Thoracic aorta (tissue), 2 donors: ENCODE data around the gene HSH2D. TPM values are rescaled to one million over a fixed set of nuclear protein-coding genes. Genes with fewer than 3 reads are reported as not detected.
A peak's percentile ranks its signal among the peaks of the same experiment; 100 is the strongest.
"Not testable (repeated sequence)": the region's sequence is repeated elsewhere in the genome, so short reads cannot be mapped to it uniquely, and the experiment has no call there.

Experiments
- ATAC-seq: fragments of 150-250 bp; one replicate; pipeline ENCODE4 v1.8.0; 2017; ENCODE audit warnings: low read depth; ENCODE audit not compliant: insufficient number of reproducible peaks, low FRiP score
- DNase-seq: peaks from one replicate; pipeline ENCODE4 v3.0.0-alpha.2; 2020; ENCODE audit warnings: low spot score
- H3K27ac ChIP-seq, 2 donors: fragments of 200-600 bp; sonication (generic); 1 replicate in 1 of 2; 2 replicates in 1 of 2; pipeline ENCODE4 v1.5.1; 2016; ENCODE audit warnings: mild to moderate bottlenecking in 2 of 2, moderate library complexity in 2 of 2
- H3K27me3 ChIP-seq: fragments of 200-600 bp; sonication (generic); replicated peaks from 2 replicates; pipeline ENCODE4 v1.6.0; 2016; ENCODE audit warnings: mild to moderate bottlenecking; ENCODE audit not compliant: insufficient read depth
- H3K36me3 ChIP-seq: fragments of 200-600 bp; sonication (generic); one replicate; pipeline ENCODE4 v1.5.1; 2016
- H3K4me1 ChIP-seq, 2 donors: fragments of 200-600 bp; sonication (generic); 1 replicate in 1 of 2; 2 replicates in 1 of 2; pipeline versions ENCODE4 v1.5.1 to v1.6.0; 2016; ENCODE audit warnings: low read depth in 2 of 2, mild to moderate bottlenecking in 1 of 2; ENCODE audit not compliant: control insufficient read depth in 1 of 2
- H3K4me3 ChIP-seq: fragments of 200-600 bp; sonication (generic); 2 replicates; pipeline ENCODE4 v1.5.1; 2016; ENCODE audit warnings: mild to moderate bottlenecking
- H3K9me3 ChIP-seq: fragments of 200-600 bp; sonication (generic); 2 replicates; pipeline ENCODE4 v1.5.1; 2016
- CTCF ChIP-seq: fragments of 200-600 bp; sonication (generic); IDR thresholded peaks from one replicate; pipeline ENCODE4 v1.5.1; 2019; ENCODE audit warnings: antibody characterized with exemption
- total RNA-seq, 2 donors: library from RNA; depleted of rRNA; stranded (reverse); fragments of >200 nt; gene quantifications; one replicate each; pipeline versions ENCODE4 v1.1.0 to v1.2.3, GENCODE V29; 2016

The HSH2D gene
- total RNA-seq, 2 donors from 2014 or later: 2.2 TPM; not detected in 1

- no peak overlapping the region for H3K4me3 ChIP-seq
- peaks cover 5 to 12% of the 10 kb centered on the region in 2 donors for H3K4me1 ChIP-seq
- peak overlapping the region in 1 of 2 donors; percentile 25 for H3K27ac ChIP-seq
- H3K36me3 ChIP-seq: peaks cover 89% of the 10 kb centered on the region
- H3K27me3 ChIP-seq: no peaks in the 10 kb centered on the region
- TF ChIP-seq CTCF: no peak
- no peaks in the 10 kb centered on the region for H3K9me3 ChIP-seq
- no peak for DNase-seq
- no peak for ATAC-seq
Observed at GRCh38 chr19:16098416-16098768, 45.1 kb upstream of the HSH2D start.

- H3K4me1 ChIP-seq: peaks cover 5 to 8% of the 10 kb centered on the region in 2 donors
- no peaks in the 10 kb centered on the region for H3K9me3 ChIP-seq
- H3K4me3 ChIP-seq: no peak overlapping the region
- no peak for TF ChIP-seq CTCF
- DNase-seq (no peak), ATAC-seq (no peak)
- H3K27me3 ChIP-seq: no peaks in the 10 kb centered on the region
- H3K27ac ChIP-seq: no peak overlapping the region
- peaks cover 89% of the 10 kb centered on the region for H3K36me3 ChIP-seq
Observed at GRCh38 chr19:16098821-16099220, 44.7 kb upstream of the HSH2D start.

- H3K4me3 ChIP-seq, ATAC-seq, H3K4me1 ChIP-seq, H3K9me3 ChIP-seq, H3K27ac ChIP-seq, DNase-seq, H3K27me3 ChIP-seq: not testable (repeated sequence)
- H3K36me3 ChIP-seq: peaks cover 83% of the 10 kb centered on the region
Observed at GRCh38 chr19:16099314-16099965, 44.0 kb upstream of the HSH2D start.

GRCh38 chr19:16100524-16100923, 43.0 kb upstream of the HSH2D start:
- Histone ChIP-seq H3K27ac (no peak overlapping the region), H3K9me3 (no peaks in the 10 kb centered on the region), H3K4me3 (no peak overlapping the region), H3K27me3 (no peaks in the 10 kb centered on the region), H3K4me1 (peaks cover 4 to 5% of the 10 kb centered on the region in 2 donors), H3K36me3 (peaks cover 73% of the 10 kb centered on the region)
- ATAC-seq: no peak
- TF ChIP-seq CTCF: no peak
- DNase-seq: no peak

GRCh38 chr19:16104722-16105121, 38.8 kb upstream of the HSH2D start:
- Histone ChIP-seq H3K9me3 (no peaks in the 10 kb centered on the region), H3K27ac (peak overlapping the region; percentile 19 to 53), H3K36me3 (peaks cover 39% of the 10 kb centered on the region), H3K4me1 (peaks cover 4 to 5% of the 10 kb centered on the region in 2 donors), H3K4me3 (no peak overlapping the region), H3K27me3 (no peaks in the 10 kb centered on the region)
- TF ChIP-seq CTCF: no peak
- DNase-seq (no peak), ATAC-seq (no peak)

GRCh38 chr19:16106121-16106520, 37.4 kb upstream of the HSH2D start:
- no peaks in the 10 kb centered on the region for H3K9me3 ChIP-seq
- H3K36me3 ChIP-seq: peaks cover 26% of the 10 kb centered on the region
- ATAC-seq (no peak), DNase-seq (no peak)
- H3K4me3 ChIP-seq: no peak overlapping the region
- peak overlapping the region in 1 of 2 donors; percentile 22 for H3K27ac ChIP-seq
- no peaks in the 10 kb centered on the region for H3K27me3 ChIP-seq
- no peak for TF ChIP-seq CTCF
- peaks cover 5 to 8% of the 10 kb centered on the region in 2 donors for H3K4me1 ChIP-seq
